ENCODE results near the gene IFFO2.

IFFO2 gene

DNA sequence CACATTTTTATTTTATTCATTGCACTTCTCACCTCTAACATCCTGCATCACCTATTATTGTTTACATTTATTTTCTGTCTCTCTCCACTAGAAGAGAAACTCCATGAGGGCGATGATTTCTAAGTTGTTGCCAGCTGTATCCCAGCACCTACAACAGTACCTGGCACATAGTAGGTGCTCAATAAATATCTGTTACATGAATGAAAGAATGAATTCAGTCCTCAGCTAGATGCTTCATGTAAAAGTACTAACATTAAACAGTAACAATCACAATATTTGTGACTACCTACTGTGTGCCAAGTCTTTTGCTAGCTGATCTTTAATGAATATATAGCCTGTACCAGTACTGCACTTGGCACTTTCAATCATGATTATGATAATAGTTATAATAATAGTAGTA, 100.0 kb downstream of the IFFO2 start:
- no peak for DNase-seq (ENCODE audit: low read depth in 4 of 4, low spot score in 1 of 4)

DNA sequence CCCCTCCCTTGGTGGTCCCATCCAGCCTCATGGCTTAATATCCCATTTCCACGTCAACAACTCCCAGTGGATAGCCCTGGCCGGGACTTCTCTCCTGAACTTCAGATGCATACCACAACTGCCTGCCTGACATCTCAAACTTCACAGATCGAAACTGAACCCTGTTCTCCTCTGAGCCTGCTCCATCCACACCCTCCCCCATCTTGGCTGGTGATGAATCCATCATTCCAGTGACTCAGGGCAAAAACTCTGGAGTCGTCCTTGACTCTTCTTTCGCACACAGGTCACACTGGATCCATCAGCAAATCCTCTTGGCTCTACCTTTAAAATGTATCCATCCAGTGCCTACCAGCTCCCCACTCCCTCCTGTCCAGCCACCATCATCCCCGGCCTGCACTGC, 100.9 kb downstream of the IFFO2 start:
- DNase-seq (ENCODE audit: low read depth in 4 of 4, low spot score in 1 of 4), result no peak

DNA sequence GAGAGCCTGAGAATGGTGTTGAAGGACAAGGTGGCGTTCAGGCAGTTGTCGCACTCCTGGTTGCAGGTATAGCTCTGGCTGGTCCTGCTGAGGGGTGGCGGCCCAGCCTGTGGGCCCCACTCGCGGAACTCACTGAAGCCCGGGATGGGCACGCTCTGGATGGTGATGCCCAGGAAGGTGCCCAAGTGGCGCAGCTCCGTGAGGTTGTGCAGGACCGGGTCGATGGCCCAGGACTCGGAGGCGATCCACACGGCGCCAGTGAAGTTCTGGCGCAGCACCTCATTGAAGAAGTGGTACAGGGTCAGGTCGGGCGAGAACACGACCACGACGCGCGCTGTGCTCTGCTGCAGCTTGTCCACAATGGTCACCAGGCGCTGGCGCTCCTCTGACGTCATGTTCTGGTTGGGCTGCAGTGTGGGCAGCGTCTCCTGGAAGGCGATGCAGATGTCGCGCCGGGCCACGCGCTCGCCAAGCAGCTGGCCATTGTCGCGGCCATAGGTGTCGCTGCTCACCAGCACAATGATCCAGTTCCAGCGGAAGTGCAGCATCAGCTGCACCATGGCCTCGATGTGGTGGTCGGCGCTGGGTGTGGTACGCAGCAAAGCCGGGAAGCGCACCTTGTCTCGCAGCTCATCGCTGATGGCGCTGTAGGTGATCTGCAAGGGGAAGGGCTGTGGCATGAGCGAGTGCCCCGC, 102.0 kb downstream of the IFFO2 start:
- DNase-seq (ENCODE audit: low read depth in 4 of 4, low spot score in 1 of 4), result no peak
